Measurements from ENCODE around the gene LYVE1. TPM values are rescaled to one million over a fixed set of nuclear protein-coding genes. Genes with fewer than 3 reads are reported as not detected.

LYVE1 gene
- total RNA-seq, 4 donors from 2014 or later, result 12.1 to 30.2 (median 19.2) TPM

- Histone ChIP-seq H3K9me3 (no peaks in the 10 kb centered on the region), H3K27me3 (no peaks in the 10 kb centered on the region), H3K4me3 (no peak overlapping the region), H3K36me3 (no peaks in the 10 kb centered on the region), H3K27ac (peak overlapping the region in 2 of 4 donors; percentile 14 to 76), H3K4me1 (peaks cover 22 to 49% of the 10 kb centered on the region in 2 donors)
- no peak for TF ChIP-seq POLR2A (IDR thresholded peaks at IDR 0.05)
- no peak for TF ChIP-seq CTCF (IDR thresholded peaks at IDR 0.05 in 4 of 5, conservative IDR thresholded peaks at IDR 0.05 in 1 of 5)
- intact Hi-C loops (cut with DNase I; ENCODE audit: low total_unique reads) (no loop called here), in situ Hi-C loops (cut with MboI; ENCODE audit: low sequenced_read_pairs in 4 of 4) (no loop called here)
- DNase-seq, result peak; percentile 44 to 56
- ATAC-seq, result peak; percentile 71 to 87
Measured at GRCh38 chr11:10576035-10576398, 7.6 kb upstream of the LYVE1 start.

GRCh38 chr11:10575346-10576034 lies 7.0 kb upstream of the LYVE1 start:
- peaks cover 22 to 49% of the 10 kb centered on the region in 2 donors for H3K4me1 ChIP-seq
- no peaks in the 10 kb centered on the region for H3K36me3 ChIP-seq
- in situ Hi-C loops (cut with MboI; ENCODE audit: low sequenced_read_pairs in 4 of 4), result no loop called here
- DNase-seq (no peak), ATAC-seq (no peak)
- intact Hi-C loops (cut with DNase I; ENCODE audit: low total_unique reads), result no loop called here
- H3K27me3 ChIP-seq, result no peaks in the 10 kb centered on the region
- no peaks in the 10 kb centered on the region for H3K9me3 ChIP-seq
- no peak overlapping the region for H3K4me3 ChIP-seq
- peak overlapping the region in 2 of 4 donors; percentile 14 to 76 for H3K27ac ChIP-seq
- no peak for TF ChIP-seq POLR2A (IDR thresholded peaks at IDR 0.05)
- TF ChIP-seq CTCF (IDR thresholded peaks at IDR 0.05 in 4 of 5, conservative IDR thresholded peaks at IDR 0.05 in 1 of 5), result no peak

- Histone ChIP-seq H3K27me3 (no peaks in the 10 kb centered on the region), H3K36me3 (no peaks in the 10 kb centered on the region), H3K9me3 (no peaks in the 10 kb centered on the region), H3K4me1 (peaks cover 22 to 47% of the 10 kb centered on the region in 2 donors), H3K27ac (peak overlapping the region; percentile 46 to 82 (median 64)), H3K4me3 (no peak overlapping the region)
- ATAC-seq (no peak), DNase-seq (no peak)
- in situ Hi-C loops (cut with MboI; ENCODE audit: low sequenced_read_pairs in 4 of 4), result no loop called here
- no peak for TF ChIP-seq CTCF (IDR thresholded peaks at IDR 0.05 in 4 of 5, conservative IDR thresholded peaks at IDR 0.05 in 1 of 5)
- TF ChIP-seq POLR2A (IDR thresholded peaks at IDR 0.05), result no peak
- intact Hi-C loops (cut with DNase I; ENCODE audit: low total_unique reads), result loop anchor here (5.0 kb wide), 1 partner anchor 79 kb away; no protein-coding TSS in a partner anchor
Measured at GRCh38 chr11:10573556-10573955, 5.1 kb upstream of the LYVE1 start.

GRCh38 chr11:10573028-10573427 lies 4.6 kb upstream of the LYVE1 start:
- Histone ChIP-seq H3K27me3 (no peaks in the 10 kb centered on the region), H3K36me3 (no peaks in the 10 kb centered on the region), H3K27ac (peak overlapping the region; percentile 46 to 82 (median 64)), H3K4me3 (no peak overlapping the region), H3K9me3 (no peaks in the 10 kb centered on the region), H3K4me1 (peaks cover 22 to 47% of the 10 kb centered on the region in 2 donors)
- TF ChIP-seq POLR2A (IDR thresholded peaks at IDR 0.05) (no peak), CTCF (IDR thresholded peaks at IDR 0.05 in 4 of 5, conservative IDR thresholded peaks at IDR 0.05 in 1 of 5) (no peak)
- intact Hi-C loops (cut with DNase I; ENCODE audit: low total_unique reads), result loop anchor here (5.0 kb wide), 1 partner anchor 79 kb away; no protein-coding TSS in a partner anchor
- in situ Hi-C loops (cut with MboI; ENCODE audit: low sequenced_read_pairs in 4 of 4), result no loop called here
- no peak for DNase-seq
- ATAC-seq, result peak in 1 of 2 donors; percentile 2
